Measurements from ENCODE around the gene OR51B5.
"Not testable (repeated sequence)": the region's sequence is repeated elsewhere in the genome, so short reads cannot be mapped to it uniquely, and the experiment has no call there.

The OR51B5 gene
- total RNA-seq: 0 reads per million in 4 experiments

DNA sequence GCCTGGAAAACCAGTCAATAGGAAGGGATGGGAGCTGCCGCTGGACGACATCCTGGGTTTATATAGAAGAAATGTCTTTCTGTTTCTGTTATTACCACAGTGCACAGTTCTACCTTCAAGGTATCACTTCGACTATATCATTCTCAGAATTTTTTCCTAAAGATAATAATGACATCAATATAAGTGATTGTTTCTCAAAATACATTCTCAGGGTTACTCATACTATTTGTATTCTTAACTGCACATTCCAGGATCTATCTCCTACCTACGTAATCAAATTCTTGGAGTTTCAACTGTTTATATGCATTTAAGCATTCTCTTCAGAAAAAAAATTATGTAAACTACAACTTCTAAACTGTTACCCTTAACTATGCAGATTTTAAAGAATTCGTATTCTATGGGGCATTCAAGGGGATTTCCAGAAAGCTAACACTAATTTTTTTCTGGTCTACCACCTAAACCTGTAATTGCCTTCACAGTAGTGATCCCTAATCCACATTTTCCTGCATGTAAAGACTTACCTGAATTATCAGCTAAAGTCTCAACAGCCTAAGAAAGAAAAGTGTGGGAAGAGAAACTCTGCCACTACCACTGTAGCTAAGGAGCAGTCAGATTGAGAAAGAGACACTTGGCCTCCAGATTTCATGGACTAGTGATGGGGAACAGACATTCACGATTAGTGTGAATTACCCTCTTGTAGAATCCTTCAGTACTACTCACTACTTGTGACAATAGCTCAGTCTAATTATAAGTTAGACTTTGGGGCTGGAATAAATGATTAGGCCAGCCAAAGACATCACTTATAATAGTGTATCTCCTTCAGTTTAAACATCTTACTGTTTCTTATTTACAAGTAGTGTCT is at the start of gene OR51B5:
Gene OR51B5, minus strand, starts transcription at position 51 of the 862 bp plus-strand sequence. Its CDS starts 0 bp downstream, at position 51.
- no peak for DNase-seq

GRCh38 chr11:5390210-5390609 is 46.9 kb upstream of the OR51B5 start:
- DNase-seq: no peak

- DNase-seq: no peak
Measured at GRCh38 chr11:5384335-5384734, 41.0 kb upstream of the OR51B5 start.

- DNase-seq: no peak
Measured at GRCh38 chr11:5383576-5383975, 40.3 kb upstream of the OR51B5 start, which contains the start of gene OR51M1. Gene OR51M1, plus strand, starts transcription at chr11:5383812. Its CDS starts 5,587 bp downstream, at chr11:5389399.

DNA sequence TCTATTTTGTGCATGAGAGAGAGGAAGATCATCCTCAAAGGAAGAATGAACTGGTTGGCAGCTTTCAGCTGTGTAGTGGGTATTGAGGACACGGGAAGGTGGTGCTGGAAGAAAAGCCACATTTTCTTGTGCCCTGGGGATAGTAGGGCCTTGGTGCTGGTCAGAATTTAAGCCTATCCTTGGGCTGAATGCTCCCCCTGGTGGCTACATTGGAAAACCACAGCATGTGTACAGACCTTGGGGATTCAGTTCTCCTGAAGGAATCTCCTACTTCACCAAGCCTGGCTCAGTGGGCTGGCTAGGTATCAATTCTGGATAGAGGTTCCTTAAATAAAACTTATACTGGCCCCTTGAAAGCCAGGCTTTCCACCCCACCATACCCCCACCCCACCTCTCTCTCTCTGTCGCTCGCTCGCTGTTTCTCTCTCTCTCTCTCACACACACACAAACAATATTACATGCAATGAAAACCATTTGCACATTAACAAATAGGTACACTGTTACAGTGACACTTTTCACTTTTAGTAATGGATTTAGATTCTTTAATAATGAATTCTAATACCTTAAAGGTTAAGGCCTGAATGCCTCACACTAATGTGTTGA is 37.5 kb upstream of the OR51B5 start:
- no peak for DNase-seq

DNA sequence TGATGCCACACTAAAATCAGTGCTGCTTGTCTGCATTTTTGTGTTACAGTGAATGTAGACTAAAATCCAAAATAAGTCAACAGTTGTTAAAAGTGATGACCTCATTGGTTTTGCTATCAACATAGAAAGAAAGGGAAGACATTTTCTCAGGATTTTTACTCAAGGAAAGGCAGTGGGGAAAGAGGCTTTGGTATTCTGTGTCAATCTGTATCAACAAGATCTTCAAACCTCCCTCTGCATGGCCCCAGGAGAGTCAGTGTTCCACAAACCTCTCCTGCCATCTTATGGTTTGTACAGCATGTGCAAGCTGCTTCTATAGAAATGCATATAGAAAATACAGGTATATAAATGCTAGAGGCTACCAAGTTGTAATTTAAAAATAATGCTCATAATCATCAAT is 26.5 kb upstream of the OR51B5 start:
- no peak for DNase-seq

DNA sequence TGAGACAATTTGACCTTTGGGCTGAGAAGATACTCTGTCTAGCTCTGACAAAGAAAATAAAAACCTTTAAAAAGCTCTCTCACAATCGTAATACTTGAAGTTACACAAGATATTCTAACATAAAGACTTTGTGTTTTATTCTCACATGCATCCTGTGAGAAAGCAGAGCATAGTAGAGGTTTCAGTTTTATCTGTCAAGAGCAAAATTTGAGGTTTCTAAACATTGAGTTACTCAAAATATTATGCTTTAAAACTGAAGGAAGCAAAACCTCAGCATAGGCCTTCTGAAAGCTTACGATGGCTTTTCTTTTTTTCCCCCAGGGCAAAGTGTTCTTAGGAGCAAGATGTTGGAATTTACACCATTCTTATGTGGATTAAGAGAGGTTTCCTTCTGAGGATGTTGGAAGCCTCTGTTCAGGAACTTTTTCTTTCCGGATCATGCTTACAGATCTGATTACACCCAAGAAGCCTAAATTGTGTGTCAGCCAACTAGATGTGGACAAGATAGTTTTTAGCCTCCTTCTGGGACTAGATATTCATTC is 25.2 kb upstream of the OR51B5 start:
- DNase-seq: no peak

DNA sequence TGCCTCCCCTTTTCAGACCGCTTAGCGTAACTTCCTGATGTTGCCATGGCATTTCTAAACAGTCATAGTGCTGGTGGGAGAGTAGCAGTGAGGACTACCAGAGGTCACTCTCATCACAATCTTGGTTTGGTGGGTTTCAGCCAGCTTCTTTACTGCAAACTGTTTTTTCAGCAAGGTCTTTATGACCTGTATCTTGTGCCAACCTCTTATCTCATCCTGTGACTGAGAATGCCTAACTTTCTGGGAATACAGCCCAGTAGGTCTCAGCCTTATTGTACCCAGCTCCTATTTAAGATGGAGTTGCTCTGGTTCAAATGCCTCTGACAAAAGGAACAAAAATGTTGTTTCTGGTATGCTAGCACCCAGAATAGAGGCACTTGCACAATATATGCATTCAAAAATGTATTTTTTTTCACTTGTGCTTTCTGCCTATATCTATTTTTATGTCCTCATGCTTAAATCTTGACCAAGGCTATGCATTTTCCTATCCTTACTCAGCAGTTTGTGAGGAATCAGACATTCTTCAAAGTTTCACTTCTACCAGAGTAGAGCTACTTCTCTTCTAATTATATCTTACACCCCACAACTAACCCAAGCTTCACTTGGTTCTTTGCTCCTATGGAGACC is 24.2 kb upstream of the OR51B5 start:
- DNase-seq: no peak

DNA sequence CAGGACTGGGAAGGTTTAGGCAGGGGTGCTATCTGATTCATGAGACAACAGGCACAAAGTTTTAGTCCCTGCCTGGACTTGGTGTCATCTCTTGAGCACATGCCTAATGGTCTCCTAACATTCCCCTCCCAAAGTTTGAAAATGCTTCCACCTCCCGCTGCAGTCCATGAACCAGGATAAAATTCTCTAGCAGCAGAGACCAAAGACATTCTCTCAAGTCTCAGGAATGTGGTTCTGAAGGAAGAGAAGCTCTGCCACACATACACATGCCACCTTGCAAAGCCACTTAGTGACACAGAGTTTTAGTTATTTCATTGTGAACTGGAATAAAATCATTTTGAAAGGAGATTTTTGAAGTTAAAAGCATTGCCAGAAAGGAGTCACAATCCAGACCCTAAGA is 23.5 kb upstream of the OR51B5 start:
- DNase-seq: no peak

- DNase-seq: not testable (repeated sequence)
Measured at GRCh38 chr11:5366365-5366764, 23.0 kb upstream of the OR51B5 start.

DNA sequence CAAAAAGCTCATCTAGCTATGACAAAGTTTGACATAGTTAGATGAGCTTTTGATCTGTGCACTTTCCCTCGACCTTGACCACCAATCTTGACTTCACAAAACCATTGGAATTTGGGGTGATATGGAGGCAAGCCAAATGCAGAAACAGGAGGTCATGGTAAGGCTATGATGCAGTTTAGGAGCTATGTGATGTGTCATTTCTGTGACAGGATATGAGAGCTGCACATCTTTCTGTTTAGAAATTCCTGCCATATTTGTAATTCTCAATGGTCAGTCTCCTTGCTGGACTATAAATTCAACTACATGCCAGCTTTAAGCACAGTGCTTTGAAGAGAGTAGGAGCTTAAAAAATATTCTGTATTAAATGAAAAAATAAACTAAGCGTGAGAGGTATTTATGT is 20.9 kb upstream of the OR51B5 start:
- DNase-seq: no peak

GRCh38 chr11:5363679-5364078 is 20.4 kb upstream of the OR51B5 start:
- DNase-seq: no peak

GRCh38 chr11:5362017-5362625 is 18.8 kb upstream of the OR51B5 start:
- DNase-seq: no peak

DNA sequence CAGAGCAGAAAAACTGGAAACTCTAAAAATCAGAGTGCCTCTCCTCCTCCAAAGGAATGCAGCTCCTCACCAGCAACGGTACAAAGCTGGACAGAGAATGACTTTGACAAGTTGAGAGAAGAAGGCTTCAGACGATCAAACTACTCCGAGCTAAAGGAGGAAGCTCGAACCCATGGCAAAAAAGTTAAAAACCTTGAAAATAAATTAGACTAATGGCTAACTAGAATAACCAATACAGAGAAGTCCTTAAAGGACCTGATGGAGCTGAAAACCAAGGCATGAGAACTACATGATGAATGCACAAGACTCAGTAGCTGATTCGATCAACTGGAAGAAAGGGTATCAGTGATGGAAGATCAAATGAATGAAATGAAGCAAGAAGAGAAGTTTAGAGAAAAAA is 12.7 kb upstream of the OR51B5 start:
- not testable (repeated sequence) for DNase-seq

DNA sequence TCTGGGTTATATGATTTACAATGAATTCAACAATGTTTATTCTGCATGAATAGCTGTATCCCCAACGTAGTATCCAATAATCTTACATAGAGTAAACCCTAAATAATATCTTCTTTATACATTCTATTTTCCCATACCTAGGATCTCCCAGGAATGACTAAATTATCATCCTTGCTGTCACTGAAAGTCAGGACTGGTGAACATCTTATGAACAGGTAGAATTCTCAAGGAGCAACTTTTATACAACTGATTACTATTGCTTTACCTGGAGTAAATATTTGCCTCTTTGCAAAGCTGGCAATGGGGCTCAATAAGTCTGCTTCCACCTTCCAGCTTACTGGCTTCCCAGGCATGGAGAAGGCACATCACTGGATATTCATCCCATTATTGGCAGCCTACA is 7.9 kb upstream of the OR51B5 start, which contains the start of gene OR51B6:
Gene OR51B6, plus strand, starts transcription at position 301 of the 400 bp plus-strand sequence. Its CDS starts 0 bp downstream, at position 301.
- no peak for DNase-seq

GRCh38 chr11:5349550-5349949 is 6.2 kb upstream of the OR51B5 start:
- no peak for DNase-seq

- DNase-seq: no peak
Measured at GRCh38 chr11:5348551-5349194, 5.3 kb upstream of the OR51B5 start.

DNA sequence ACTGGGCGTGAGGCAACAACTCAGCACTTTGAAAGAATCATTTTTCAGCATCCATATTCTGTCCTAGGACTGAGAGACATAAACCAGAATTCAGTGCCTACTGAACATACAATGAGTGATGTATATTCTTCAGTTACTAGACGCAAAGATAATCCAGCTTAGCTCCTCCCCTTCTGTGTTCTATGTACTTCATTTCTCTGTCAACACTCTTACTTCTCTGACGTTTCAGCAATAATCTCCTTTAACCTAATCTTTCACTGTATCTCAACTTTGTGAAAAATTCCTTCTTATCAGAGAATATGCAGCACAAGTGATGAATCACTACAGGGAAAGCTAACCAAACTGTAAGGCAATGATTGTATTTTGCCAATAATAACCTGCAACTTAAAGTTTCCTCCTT is 2.5 kb upstream of the OR51B5 start:
- no peak for DNase-seq

DNA sequence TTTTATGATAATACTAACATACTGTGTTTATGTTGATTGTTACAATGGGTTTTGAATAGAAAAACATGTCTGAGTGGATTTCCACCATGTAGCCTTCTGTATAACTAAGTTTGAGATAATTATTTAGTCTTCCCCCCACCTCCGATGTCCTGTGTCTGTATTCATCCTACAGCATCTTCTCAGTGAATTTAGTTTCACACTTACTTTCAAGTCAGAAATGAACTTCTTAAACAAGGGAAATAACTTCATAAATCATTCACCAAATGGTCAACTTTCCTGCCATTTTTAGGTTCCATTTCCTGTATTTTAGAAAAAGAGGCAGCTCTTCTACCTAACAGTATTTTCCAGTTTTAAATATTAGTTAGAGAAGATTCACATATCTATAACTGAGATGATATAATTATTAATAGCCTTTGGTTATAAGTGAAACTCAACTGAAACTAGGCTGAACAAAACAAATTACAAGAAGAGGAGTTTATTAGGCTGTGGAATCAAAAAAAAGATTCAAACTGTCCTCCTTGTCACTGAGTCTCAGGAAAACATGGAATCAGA is 3.5 kb downstream of the OR51B5 start:
- DNase-seq: no peak

DNA sequence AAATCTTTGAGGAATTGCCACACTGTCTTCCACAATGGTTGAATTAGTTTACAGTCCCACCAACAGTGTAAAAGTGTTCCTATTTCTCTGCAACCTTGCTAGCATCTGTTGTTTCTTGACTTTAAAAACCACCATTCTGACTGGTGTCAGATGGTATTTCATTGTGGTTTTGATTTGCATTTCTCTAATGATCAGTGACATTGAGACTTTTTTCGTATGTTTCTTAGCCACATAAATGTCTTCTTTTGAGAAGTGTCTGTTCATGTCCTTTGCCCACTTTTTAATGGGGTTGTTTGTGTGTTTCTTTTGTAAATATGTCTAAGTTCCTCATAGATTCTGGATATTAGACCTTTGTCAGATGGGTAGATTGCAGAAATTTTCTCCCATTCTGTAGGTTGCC is 6.1 kb downstream of the OR51B5 start:
- not testable (repeated sequence) for DNase-seq

- DNase-seq: no peak
Measured at GRCh38 chr11:5336331-5336730, 7.0 kb downstream of the OR51B5 start.

- no peak for DNase-seq
Measured at GRCh38 chr11:5335170-5335569, 8.2 kb downstream of the OR51B5 start.

Measured in effector CD8-positive, alpha-beta T cell (primary cell).